Measurements from ENCODE around the gene DNAH2. TPM values are rescaled to one million over a fixed set of nuclear protein-coding genes. Genes with fewer than 3 reads are reported as not detected.

The DNAH2 gene
- total RNA-seq, 1 experiment from 2014 or later: 0.15 TPM

- Mint-ChIP-seq H3K27ac (no peak overlapping the region), H3K4me3 (no peak overlapping the region), H3K27me3 (ENCODE audit: low read depth) (peaks cover 24% of the 10 kb centered on the region), H3K36me3 (ENCODE audit: insufficient read depth in 1 of 3, low read depth in 3 of 3) (no peaks in the 10 kb centered on the region), H3K9me3 (peaks cover 0 to 3% of the 10 kb centered on the region in 2 experiments; a peak in 4 of 5 replicates), H3K4me1 (peaks cover 9 to 11% of the 10 kb centered on the region in 2 experiments)
- H3K23me2 ChIP-seq (ENCODE audit: insufficient read length, low read depth, low read length, poor library complexity, severe bottlenecking): peaks cover 5% of the 10 kb centered on the region
- TF ChIP-seq CTCF (conservative IDR thresholded peaks at IDR 0.05): no peak
- no CpG with 5 or more reads among the region's 13 CpGs for WGBS (ENCODE audit: extremely low coverage, insufficient read length, low lambda C conversion rate)
- no peak overlapping the region for H3K4ac ChIP-seq (ENCODE audit: low read depth, low read length)
- H3K27me3 ChIP-seq (ENCODE audit: insufficient read depth, low read length): no peaks in the 10 kb centered on the region
- no peak overlapping the region for H4K8ac ChIP-seq (replicated peaks; ENCODE audit: insufficient read length, low read depth, low read length)
- no peak overlapping the region for H4K91ac ChIP-seq (ENCODE audit: insufficient read length, low read depth, low read length)
- H3K23ac ChIP-seq (ENCODE audit: insufficient read length, low read depth, low read length): no peak overlapping the region
- H3K56ac ChIP-seq (ENCODE audit: insufficient read length, low read depth, low read length): no peak overlapping the region
- H3K79me1 ChIP-seq (ENCODE audit: insufficient read depth, low read depth, low read length, poor library complexity, severe bottlenecking): no peaks in the 10 kb centered on the region
- no peak overlapping the region for H4K5ac ChIP-seq (ENCODE audit: insufficient read length, low read depth, low read length)
- no peaks in the 10 kb centered on the region for H3K9me3 ChIP-seq (ENCODE audit: control insufficient read depth, low read depth, low read length)
- no peak overlapping the region for H3K18ac ChIP-seq (ENCODE audit: insufficient read length, low read depth, low read length)
- H2BK20ac ChIP-seq (ENCODE audit: low read depth, low read length, poor library complexity, severe bottlenecking): no peak overlapping the region
- no peak overlapping the region for H2BK15ac ChIP-seq (ENCODE audit: low read depth, low read length)
- no peaks in the 10 kb centered on the region; the same call in 1 of the 2 replicates for H3K4me1 ChIP-seq (ENCODE audit: insufficient read depth, low read length)
- H3T11ph ChIP-seq (ENCODE audit: low read length): no peak overlapping the region
- no peak overlapping the region for H3K14ac ChIP-seq (ENCODE audit: insufficient read depth, low read length)
- H3K79me2 ChIP-seq (ENCODE audit: insufficient read depth, low read length): no peaks in the 10 kb centered on the region
- no peaks in the 10 kb centered on the region for H4K20me1 ChIP-seq (ENCODE audit: control insufficient read depth, insufficient read depth, insufficient read length)
- no peak overlapping the region for H3K4me2 ChIP-seq (ENCODE audit: insufficient read depth, insufficient read length, low read length)
- no peak overlapping the region for H2BK120ac ChIP-seq (ENCODE audit: low read depth, low read length, poor library complexity, severe bottlenecking)
- no peak overlapping the region for H3K9ac ChIP-seq (ENCODE audit: extremely low read depth, insufficient read length, low read length)
- H2BK5ac ChIP-seq (ENCODE audit: insufficient read length, low read length): no peak overlapping the region
- no peak overlapping the region for H2BK12ac ChIP-seq (ENCODE audit: insufficient read length, low read depth, low read length)
- no peak overlapping the region for H2AK5ac ChIP-seq (ENCODE audit: insufficient read length, low read length)
- H3K27ac ChIP-seq (ENCODE audit: insufficient read length, low read depth, low read length): no peak overlapping the region
- no peak overlapping the region for H2AFZ ChIP-seq (ENCODE audit: low read length)
- DNase-seq: no peak
Observed at GRCh38 chr17:7797976-7798375, 80.4 kb downstream of the DNAH2 start.
